GM12874 (cell line): ENCODE data around the gene SMIM27.

Source experiments
- TF ChIP-seq, protein P1 (sequence below): IDR thresholded peaks from 2 replicates; pipeline ENCODE4 v1.5.1; 2011; ENCODE audit warnings: low read depth, mild to moderate bottlenecking, control low read depth, low read length, moderate library complexity; ENCODE audit not compliant: insufficient read depth

The SMIM27 gene

DNA sequence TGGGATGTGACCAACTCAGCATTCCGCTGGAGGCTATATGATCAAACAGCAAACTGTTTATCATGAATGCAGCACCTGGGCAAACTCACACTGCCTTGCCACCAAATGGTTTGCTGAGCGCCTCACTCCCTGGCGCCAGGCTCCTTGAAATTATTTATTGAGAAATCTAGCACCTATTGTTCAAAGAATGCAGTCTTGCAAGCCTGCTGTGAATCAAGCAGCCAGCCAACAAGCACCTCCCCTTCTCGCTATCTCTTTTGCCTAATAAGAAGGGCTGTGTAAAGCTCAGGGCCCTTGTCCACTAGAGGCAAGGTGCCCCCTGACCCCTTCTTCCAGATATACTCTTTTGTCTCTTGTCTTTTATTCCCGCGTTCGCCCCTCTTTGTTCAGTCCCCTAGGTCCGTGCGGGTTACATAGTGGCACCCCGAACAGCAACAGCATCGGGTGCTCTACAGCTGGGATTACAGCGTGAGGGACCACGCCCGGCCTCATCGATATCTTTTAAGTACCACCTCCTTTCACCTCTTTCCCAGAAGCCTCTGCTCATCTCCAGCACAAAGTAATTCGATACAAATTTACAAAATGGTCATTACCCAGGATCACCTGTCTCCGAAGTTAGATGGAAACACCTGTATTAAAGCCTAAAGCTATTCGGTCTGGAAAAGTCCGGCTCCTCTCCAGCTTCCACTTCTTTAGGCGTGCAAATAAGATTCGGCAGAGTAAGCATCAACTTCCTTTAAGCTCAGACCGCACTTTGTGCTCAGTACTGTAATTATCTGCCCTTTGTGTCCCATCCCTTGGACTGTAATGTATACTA is 27.0 kb upstream of the SMIM27 start:
- TF ChIP-seq, protein P1, sequence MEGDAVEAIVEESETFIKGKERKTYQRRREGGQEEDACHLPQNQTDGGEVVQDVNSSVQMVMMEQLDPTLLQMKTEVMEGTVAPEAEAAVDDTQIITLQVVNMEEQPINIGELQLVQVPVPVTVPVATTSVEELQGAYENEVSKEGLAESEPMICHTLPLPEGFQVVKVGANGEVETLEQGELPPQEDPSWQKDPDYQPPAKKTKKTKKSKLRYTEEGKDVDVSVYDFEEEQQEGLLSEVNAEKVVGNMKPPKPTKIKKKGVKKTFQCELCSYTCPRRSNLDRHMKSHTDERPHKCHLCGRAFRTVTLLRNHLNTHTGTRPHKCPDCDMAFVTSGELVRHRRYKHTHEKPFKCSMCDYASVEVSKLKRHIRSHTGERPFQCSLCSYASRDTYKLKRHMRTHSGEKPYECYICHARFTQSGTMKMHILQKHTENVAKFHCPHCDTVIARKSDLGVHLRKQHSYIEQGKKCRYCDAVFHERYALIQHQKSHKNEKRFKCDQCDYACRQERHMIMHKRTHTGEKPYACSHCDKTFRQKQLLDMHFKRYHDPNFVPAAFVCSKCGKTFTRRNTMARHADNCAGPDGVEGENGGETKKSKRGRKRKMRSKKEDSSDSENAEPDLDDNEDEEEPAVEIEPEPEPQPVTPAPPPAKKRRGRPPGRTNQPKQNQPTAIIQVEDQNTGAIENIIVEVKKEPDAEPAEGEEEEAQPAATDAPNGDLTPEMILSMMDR, result no peak

DNA sequence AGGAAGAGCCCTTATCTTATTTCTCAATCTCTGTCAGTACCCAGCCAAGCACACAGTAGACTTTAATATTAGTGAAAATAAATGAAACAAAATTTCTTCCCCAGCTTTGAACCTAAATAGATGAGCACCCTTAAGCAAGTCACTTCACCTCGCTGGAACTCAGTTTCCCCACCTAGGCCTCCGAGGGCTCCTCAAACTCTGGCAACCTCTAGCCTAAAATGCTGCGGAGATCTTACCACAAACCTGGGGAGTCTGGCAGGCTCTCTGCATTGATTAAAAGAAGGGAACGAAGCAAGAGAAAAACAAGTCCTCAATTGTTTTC is 26.5 kb upstream of the SMIM27 start:
- TF ChIP-seq, protein P1, result no peak

- TF ChIP-seq, protein P1, result peak; percentile 27; the same call in 1 of the 2 replicates
Observed at GRCh38 chr9:32526041-32526706, 26.0 kb upstream of the SMIM27 start, which contains the start of gene RIGI. RIGI (minus strand) TSS chr9:32526196; CDS start chr9:32526166, 30 bp downstream.

- TF ChIP-seq, protein P1, result no peak
Observed at GRCh38 chr9:32526707-32527048, 25.4 kb upstream of the SMIM27 start.

DNA sequence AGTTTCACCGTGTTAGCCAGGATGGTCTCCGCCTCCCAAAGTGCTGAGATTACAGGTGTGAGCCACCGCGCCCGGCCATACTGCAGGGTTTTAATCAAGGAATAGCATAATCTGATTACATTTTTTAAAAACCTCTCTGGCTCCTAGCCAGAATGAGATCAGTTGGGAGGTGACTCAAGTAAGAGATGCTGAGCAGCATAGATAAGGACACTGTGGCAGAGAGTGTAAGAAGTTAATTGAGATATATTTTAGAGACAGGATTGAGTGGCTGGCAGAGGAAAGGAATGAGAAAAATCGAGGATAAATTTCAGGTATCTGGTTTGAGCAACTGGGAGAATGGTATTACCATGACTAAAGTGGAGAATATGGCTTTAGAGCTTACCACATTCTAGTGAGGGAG is 18.8 kb upstream of the SMIM27 start:
- TF ChIP-seq, protein P1, result no peak

- TF ChIP-seq, protein P1, result no peak
Observed at GRCh38 chr9:32533816-32534215, 18.3 kb upstream of the SMIM27 start.

GRCh38 chr9:32543047-32543446 is 9.1 kb upstream of the SMIM27 start:
- TF ChIP-seq, protein P1, result no peak
